Measurements from ENCODE around the gene ZNF853.
"Not testable (repeated sequence)": the region's sequence is repeated elsewhere in the genome, so short reads cannot be mapped to it uniquely, and the experiment has no call there.

ZNF853 gene

DNA sequence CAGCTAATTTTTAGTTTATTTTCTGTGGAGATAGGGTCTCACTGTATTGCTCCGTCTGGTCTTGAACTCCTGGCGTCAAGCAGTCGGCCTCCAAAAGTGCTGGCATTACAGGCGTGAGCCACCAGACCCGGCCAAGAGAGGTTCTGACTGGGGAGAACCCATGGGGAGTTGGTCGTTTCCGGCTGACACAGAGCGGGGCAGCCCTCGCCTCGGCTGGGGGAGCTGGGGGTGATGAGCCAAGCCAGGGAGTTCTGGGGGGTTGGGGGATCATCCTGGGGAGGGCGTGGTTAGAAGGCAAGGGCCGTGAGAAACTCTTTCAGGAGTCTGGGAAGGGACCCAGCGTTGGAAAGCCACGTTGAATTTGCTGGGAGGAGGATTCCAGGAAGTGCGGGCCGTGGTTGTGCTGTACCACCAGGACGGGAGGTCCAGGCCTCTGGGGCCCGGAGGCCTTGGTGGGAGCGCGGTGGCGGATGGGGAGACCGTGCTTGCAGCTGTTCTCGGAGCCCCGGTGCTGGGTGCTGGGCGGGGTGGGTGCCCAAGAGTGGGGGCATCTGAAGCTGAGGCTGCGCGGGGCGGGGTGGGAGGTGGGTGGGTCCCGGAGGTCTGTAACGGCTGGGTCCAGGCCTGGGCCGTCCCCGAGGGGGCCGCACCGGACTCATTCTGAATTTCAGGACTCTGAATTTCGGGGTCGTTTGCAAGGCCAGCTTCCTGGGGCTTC is 8.4 kb upstream of the ZNF853 start:
- no peak for DNase-seq (ENCODE audit: low read depth, low spot score)

GRCh38 chr7:6607651-6608051 is 7.8 kb upstream of the ZNF853 start:
- no peak for DNase-seq (ENCODE audit: low read depth, low spot score)

GRCh38 chr7:6608081-6608480 is 7.3 kb upstream of the ZNF853 start:
- DNase-seq (ENCODE audit: low read depth, low spot score): no peak

- no peak for DNase-seq (ENCODE audit: low read depth, low spot score)
Measured at GRCh38 chr7:6608794-6609193, 6.6 kb upstream of the ZNF853 start.

GRCh38 chr7:6612819-6613218 is 2.6 kb upstream of the ZNF853 start:
- no peak for DNase-seq (ENCODE audit: low read depth, low spot score)

DNA sequence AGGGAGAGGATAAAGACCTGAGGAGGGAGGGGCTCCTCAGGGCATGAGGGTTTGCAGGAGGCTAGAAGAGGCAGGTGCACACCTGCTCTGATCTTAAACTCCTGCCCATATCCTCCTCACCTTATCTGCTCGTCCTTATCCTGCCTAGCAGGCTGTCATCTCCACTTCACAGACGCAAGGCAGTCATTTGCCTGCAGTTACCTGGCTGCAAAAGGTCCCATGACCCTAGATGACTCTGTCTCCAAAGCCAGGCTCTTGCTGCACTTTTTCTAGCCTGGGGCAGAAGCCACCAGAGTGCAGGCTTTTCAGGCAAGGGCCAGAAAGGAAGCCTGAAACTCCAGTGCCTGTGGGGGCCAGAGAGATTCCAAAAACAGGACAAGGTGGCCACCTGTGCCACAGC is 1.7 kb upstream of the ZNF853 start:
- DNase-seq (ENCODE audit: low read depth, low spot score): no peak

- no peak for DNase-seq (ENCODE audit: low read depth, low spot score)
Measured at GRCh38 chr7:6615723-6616555, 529 bp downstream of the ZNF853 start.

- DNase-seq (ENCODE audit: low read depth, low spot score): no peak
Measured at GRCh38 chr7:6616854-6617643, 1.6 kb downstream of the ZNF853 start.

- DNase-seq (ENCODE audit: low read depth, low spot score): no peak
Measured at GRCh38 chr7:6618621-6619020, 3.2 kb downstream of the ZNF853 start.

DNA sequence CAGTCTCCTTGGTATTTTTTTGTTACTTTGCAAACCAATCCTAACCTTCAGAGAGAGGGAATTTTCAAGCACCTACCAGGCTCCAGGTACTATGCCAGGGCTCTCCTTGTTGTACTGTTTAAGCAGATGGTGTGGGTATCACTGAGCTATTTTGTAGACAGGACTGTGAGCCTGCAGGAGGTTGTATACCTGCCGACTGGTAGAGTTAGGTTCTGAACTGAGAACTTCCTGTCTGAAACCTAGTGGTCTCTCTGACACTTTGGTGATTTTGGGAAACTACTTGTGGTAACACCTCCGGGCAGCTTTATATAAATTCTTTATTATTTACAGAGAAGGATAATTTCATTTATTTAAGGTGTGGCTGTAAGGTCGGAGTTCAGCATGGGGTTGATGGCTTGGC is 4.6 kb downstream of the ZNF853 start:
- DNase-seq (ENCODE audit: low read depth, low spot score): no peak

GRCh38 chr7:6621195-6622133 is 6.1 kb downstream of the ZNF853 start:
- no peak for DNase-seq (ENCODE audit: low read depth, low spot score)

- DNase-seq (ENCODE audit: low read depth, low spot score): no peak
Measured at GRCh38 chr7:6622134-6622710, 6.8 kb downstream of the ZNF853 start.

DNA sequence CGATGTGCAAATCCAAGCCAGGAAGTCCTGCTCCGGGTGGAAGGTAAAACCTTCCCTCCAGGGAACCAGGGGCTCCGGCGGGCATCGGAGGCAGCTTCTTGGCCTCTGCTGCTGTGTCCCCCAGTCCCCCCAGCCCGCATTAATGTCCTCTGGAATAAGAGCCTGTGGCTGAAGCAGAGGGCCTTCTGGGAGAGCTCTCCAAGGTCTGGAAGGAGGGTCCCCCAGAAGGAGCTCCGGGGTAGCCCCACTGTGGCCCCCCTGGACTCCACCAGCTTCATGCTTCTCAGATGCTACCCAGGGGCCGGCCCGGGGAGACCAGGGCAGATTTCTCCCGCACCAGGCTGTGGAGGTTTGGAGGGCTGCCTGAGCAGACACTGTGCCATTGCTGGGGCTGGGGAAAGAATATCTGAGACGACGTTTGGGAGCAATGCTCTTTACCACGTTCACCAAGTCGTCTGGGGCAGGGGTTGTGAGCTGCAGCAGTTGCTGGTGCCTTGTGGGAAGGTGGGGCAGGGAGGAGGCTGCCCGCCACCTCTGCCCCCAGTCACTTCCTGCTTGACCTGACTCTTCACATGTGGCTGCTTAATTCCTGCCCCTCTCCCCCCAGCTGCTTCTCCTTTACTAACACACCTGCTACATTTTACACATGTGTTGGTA is 8.3 kb downstream of the ZNF853 start:
- DNase-seq (ENCODE audit: low read depth, low spot score): no peak

GRCh38 chr7:6624246-6624611 is 8.8 kb downstream of the ZNF853 start:
- no peak for DNase-seq (ENCODE audit: low read depth, low spot score)

GRCh38 chr7:6628045-6628444 is 12.6 kb downstream of the ZNF853 start:
- DNase-seq (ENCODE audit: low read depth, low spot score): no peak

- DNase-seq (ENCODE audit: low read depth, low spot score): no peak
Measured at GRCh38 chr7:6630007-6630849, 14.8 kb downstream of the ZNF853 start.

GRCh38 chr7:6631605-6632004 is 16.2 kb downstream of the ZNF853 start:
- DNase-seq (ENCODE audit: low read depth, low spot score): no peak

DNA sequence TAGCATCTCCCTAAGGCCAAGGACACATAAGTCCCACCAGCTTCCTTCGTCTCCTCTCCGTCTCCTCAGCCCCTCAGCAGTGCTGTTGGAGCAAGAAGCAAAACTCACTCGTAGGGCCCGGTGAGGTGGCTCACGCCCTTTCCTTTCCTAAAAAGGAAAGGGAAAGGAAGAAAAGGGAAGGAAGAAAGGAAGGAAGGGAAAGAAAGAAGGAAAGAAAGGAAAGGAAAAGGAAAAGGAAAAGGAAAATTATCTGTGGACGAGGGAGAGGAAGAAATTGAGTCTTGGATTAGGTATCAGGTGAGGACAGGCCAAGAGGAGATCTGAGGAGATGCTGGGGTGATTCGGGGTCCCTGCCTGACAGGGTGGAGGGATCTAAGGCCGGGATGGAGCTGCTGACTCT is 18.6 kb downstream of the ZNF853 start:
- DNase-seq (ENCODE audit: low read depth, low spot score): no peak

GRCh38 chr7:6634971-6635370 is 19.6 kb downstream of the ZNF853 start:
- DNase-seq (ENCODE audit: low read depth, low spot score): not testable (repeated sequence)

Data from activated naive CD8-positive, alpha-beta T cell treated with anti-CD3 and anti-CD28 coated beads, Interleukin-2, amount 50 U/mL, for 16 hours (primary cell).